ENCODE results near the gene CTAG1A. TPM values are rescaled to one million over a fixed set of nuclear protein-coding genes. Genes with fewer than 3 reads are reported as not detected.
"Not testable (repeated sequence)": the region's sequence is repeated elsewhere in the genome, so short reads cannot be mapped to it uniquely, and the experiment has no call there.

Gene CTAG1A
- total and polyA plus RNA-seq, 4 donors, result not detected

DNA sequence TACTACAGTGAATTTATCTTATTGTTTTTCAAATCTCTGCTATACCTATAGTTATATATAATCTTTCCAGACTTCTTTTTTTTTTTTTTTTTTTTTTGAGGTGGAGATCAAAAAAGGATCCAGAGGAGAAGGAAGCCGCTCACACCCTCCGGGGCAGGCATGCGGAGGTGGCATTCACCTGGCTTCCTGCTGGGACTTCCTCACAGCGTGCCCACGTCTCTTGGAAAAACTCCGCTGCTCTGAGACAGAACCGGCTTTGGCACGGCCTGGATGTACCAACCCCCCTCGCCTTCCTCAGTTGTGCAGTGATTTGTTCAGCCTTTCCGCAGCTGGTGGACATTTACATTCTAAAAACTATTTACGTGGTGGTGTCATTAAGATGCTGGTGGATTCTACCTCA, 23.0 kb downstream of the CTAG1A start:
- not testable (repeated sequence) for H3K4me3 ChIP-seq (ENCODE audit: low read depth, low read length); H3K36me3 ChIP-seq (ENCODE audit: control insufficient read depth, insufficient read depth, low read length); H3K27ac ChIP-seq (ENCODE audit: low read depth, low read length); DNase-seq (ENCODE audit: low read depth in 4 of 6, low spot score in 6 of 6); H3K9me3 ChIP-seq (ENCODE audit: control insufficient read depth, insufficient read depth, low read length); H3K27me3 ChIP-seq (ENCODE audit: control insufficient read depth, insufficient read depth, low read length); H3K4me1 ChIP-seq (ENCODE audit: control insufficient read depth, insufficient read depth, low read length)
- WGBS (ENCODE audit: insufficient coverage), result 100% methylated on average over 3 of the region's 11 CpGs

DNA sequence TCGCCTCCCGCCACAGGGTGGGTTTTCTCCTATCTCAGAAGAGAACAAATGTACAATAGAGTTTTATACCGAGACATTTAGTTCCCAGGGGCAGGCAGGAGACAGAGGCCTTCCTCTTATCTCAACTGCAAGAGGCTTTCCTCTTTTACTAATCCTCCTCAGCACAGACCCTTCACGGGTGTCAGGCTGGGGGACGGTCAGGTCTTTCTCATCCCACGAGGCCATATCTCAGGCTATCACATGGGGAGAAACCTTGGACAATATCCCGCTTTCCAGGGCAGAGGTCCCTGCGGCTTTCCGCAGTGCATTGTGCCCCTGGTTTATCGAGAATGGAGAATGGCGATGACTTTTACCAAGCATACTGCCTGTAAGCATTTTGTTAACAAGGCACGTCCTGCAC, 23.9 kb downstream of the CTAG1A start:
- 68% methylated on average over 9 of the region's 12 CpGs for WGBS (ENCODE audit: insufficient coverage)
- H3K36me3 ChIP-seq (ENCODE audit: control insufficient read depth, insufficient read depth, low read length); DNase-seq (ENCODE audit: low read depth in 4 of 6, low spot score in 6 of 6): not testable (repeated sequence)

DNA sequence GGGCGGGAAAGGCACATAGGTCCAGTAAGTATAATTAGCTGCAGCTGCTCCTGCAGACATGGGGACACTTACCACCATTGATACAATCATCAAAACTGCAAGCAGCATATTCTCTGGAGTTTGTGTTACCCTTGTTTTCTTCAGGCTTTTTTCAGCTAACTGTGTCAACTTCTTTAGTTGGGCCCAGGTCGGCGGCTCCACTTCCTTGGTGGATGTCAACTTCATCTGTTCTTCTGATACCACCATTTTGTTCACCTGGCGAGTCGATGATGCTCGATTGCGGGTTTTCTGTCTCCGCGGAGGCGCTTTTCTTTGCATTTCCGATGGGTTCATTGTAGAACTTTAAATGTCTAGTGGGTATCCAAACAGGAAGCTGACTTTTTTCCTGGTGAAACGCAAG, 26.2 kb downstream of the CTAG1A start:
- DNase-seq (ENCODE audit: low read depth in 4 of 6, low spot score in 6 of 6); H3K36me3 ChIP-seq (ENCODE audit: control insufficient read depth, insufficient read depth, low read length); H3K9me3 ChIP-seq (ENCODE audit: control insufficient read depth, insufficient read depth, low read length); H3K4me1 ChIP-seq (ENCODE audit: control insufficient read depth, insufficient read depth, low read length); H3K27me3 ChIP-seq (ENCODE audit: control insufficient read depth, insufficient read depth, low read length); H3K27ac ChIP-seq (ENCODE audit: low read depth, low read length); H3K4me3 ChIP-seq (ENCODE audit: low read depth, low read length): not testable (repeated sequence)
- WGBS (ENCODE audit: insufficient coverage), result 69% methylated on average over 3 of the region's 12 CpGs

More for the DNA sequence above, 23.9 kb downstream of the CTAG1A start:
- not testable (repeated sequence) for H3K4me3 ChIP-seq (ENCODE audit: low read depth, low read length); H3K9me3 ChIP-seq (ENCODE audit: control insufficient read depth, insufficient read depth, low read length); H3K27me3 ChIP-seq (ENCODE audit: control insufficient read depth, insufficient read depth, low read length); H3K4me1 ChIP-seq (ENCODE audit: control insufficient read depth, insufficient read depth, low read length); H3K27ac ChIP-seq (ENCODE audit: low read depth, low read length)

DNA sequence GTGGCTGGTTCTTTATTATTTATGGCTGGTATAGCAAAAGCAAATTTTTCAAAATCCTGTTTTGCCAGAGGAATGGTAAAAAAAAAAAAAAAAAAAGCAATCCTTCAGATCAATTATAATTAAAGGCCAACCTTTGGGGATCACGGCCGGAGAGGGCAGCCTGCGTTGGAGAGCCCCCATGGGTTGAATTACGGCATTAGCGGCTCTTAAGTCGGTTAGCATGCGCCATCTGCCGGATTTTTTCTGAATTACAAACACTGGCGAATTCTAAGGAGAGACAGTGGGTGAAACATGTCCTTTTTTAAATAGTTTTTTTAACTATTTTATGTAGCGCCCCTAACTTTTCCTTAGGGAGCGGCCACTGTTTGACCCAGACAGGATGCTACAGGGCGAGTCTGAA, 28.7 kb downstream of the CTAG1A start:
- not testable (repeated sequence) for H3K9me3 ChIP-seq (ENCODE audit: control insufficient read depth, insufficient read depth, low read length); DNase-seq (ENCODE audit: low read depth in 4 of 6, low spot score in 6 of 6); H3K36me3 ChIP-seq (ENCODE audit: control insufficient read depth, insufficient read depth, low read length); H3K27ac ChIP-seq (ENCODE audit: low read depth, low read length); H3K4me1 ChIP-seq (ENCODE audit: control insufficient read depth, insufficient read depth, low read length); H3K27me3 ChIP-seq (ENCODE audit: control insufficient read depth, insufficient read depth, low read length); H3K4me3 ChIP-seq (ENCODE audit: low read depth, low read length)
- WGBS (ENCODE audit: insufficient coverage), result no CpG with 5 or more reads among the region's 12 CpGs

DNA sequence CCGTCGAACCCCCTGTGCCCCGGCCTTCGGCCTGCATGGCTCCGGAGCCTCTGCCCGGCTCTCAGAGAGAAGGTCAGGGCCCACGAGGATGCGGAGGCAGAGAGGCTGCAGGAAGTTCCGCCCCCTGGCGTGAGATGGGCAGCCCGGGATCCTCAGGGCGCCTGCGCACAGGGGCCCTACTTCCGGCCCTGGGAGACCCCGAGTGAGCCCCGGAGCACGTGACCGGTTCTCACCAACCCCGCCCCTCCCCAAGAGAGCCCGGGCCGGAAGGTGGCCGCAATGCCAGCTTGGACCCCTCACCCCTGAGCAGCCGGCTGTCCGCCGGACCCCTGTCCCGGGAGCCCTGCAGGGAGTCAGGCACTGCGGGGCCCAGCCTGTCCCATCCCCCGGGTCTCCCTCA, 34.2 kb downstream of the CTAG1A start, which contains the start of gene CTAG1B:
TSS of gene CTAG1B (minus strand) at position 101 of the 400 bp plus-strand sequence. CDS start at position 37, 64 bp downstream.
- not testable (repeated sequence) for H3K4me1 ChIP-seq (ENCODE audit: control insufficient read depth, insufficient read depth, low read length); H3K36me3 ChIP-seq (ENCODE audit: control insufficient read depth, insufficient read depth, low read length); H3K27ac ChIP-seq (ENCODE audit: low read depth, low read length); H3K27me3 ChIP-seq (ENCODE audit: control insufficient read depth, insufficient read depth, low read length); DNase-seq (ENCODE audit: low read depth in 4 of 6, low spot score in 6 of 6); H3K4me3 ChIP-seq (ENCODE audit: low read depth, low read length); H3K9me3 ChIP-seq (ENCODE audit: control insufficient read depth, insufficient read depth, low read length)
- WGBS (ENCODE audit: insufficient coverage), result no CpG with 5 or more reads among the region's 28 CpGs

DNA sequence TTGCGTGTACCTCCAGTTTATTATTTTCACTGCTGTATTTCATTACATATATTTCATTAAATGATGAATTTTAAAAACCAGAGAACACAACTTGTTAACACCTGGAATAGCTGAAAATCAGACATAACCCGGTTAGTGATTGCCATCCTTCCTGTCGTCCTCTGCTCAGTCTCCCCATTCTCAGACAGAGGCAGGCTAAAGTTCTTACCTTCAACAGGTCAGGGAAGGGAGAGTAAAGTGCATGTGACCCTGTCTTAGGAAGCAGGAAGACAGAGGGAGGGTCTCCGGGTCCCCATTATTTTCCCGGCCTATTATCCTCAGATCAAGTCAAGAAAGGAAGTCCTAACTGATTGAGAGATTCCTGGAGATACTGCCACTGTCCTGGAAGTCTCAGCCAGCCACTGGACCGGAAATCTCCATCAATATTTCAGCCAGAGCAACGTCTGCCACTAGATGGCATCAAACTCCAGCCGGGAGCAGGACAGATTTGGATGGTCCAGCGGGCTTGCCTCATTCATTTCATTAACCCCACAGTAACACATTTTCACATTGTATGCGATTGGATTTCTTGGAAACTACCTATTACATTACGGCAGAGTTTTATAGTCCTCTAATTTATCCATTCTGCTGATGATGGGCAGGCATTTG, 36.0 kb downstream of the CTAG1A start:
- H3K36me3 ChIP-seq (ENCODE audit: control insufficient read depth, insufficient read depth, low read length); H3K9me3 ChIP-seq (ENCODE audit: control insufficient read depth, insufficient read depth, low read length); H3K27me3 ChIP-seq (ENCODE audit: control insufficient read depth, insufficient read depth, low read length); DNase-seq (ENCODE audit: low read depth in 4 of 6, low spot score in 6 of 6); H3K4me1 ChIP-seq (ENCODE audit: control insufficient read depth, insufficient read depth, low read length); H3K4me3 ChIP-seq (ENCODE audit: low read depth, low read length); H3K27ac ChIP-seq (ENCODE audit: low read depth, low read length): not testable (repeated sequence)
- WGBS (ENCODE audit: insufficient coverage), result no CpG with 5 or more reads among the region's 11 CpGs

DNA sequence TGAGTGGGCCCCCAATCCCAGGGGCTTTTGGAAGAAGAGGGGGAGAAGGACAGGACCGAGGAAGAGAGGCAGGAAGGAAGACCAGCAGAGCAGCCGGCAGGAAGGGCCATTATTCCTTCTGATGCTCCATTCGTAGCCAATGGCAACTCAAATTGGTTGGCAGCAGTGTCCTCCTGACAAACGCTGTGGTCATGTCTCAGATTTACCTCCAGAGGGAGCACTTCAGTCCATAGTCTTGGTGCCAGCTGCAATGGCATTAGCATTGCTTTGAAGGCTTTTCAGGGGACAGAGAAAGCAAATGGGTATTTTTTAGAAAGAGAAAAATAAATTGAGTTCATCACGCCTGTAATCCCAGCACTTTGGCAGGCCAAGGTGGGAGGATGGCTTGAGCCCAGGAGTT, 44.0 kb downstream of the CTAG1A start:
- H3K4me1 ChIP-seq (ENCODE audit: control insufficient read depth, insufficient read depth, low read length); DNase-seq (ENCODE audit: low read depth in 4 of 6, low spot score in 6 of 6); H3K36me3 ChIP-seq (ENCODE audit: control insufficient read depth, insufficient read depth, low read length); H3K9me3 ChIP-seq (ENCODE audit: control insufficient read depth, insufficient read depth, low read length); H3K4me3 ChIP-seq (ENCODE audit: low read depth, low read length); H3K27ac ChIP-seq (ENCODE audit: low read depth, low read length); H3K27me3 ChIP-seq (ENCODE audit: control insufficient read depth, insufficient read depth, low read length): not testable (repeated sequence)
- WGBS (ENCODE audit: insufficient coverage), result no CpG with 5 or more reads among the region's 5 CpGs

DNA sequence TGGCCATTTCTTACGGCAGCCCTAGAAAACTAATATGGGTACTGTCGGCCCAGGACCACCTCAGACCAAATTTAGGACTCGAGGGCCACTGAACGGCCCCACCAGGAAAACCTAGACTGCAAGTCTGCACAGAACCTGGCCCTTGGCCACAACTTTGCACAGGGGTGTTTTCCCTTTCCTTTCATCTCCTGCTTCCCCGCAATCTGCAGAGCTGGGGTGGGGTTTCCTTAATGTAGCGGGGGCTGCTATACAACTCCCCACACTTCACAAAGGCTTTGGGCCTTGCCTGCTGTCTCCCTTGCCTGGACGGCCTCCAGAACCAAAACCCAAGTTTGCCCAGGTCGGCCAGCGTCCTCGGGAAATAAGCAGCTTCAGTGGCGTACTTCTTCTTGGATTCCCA, 46.0 kb downstream of the CTAG1A start:
- WGBS (ENCODE audit: insufficient coverage), result no CpG with 5 or more reads among the region's 11 CpGs
- not testable (repeated sequence) for H3K9me3 ChIP-seq (ENCODE audit: control insufficient read depth, insufficient read depth, low read length); H3K27me3 ChIP-seq (ENCODE audit: control insufficient read depth, insufficient read depth, low read length); H3K27ac ChIP-seq (ENCODE audit: low read depth, low read length); H3K4me3 ChIP-seq (ENCODE audit: low read depth, low read length); H3K36me3 ChIP-seq (ENCODE audit: control insufficient read depth, insufficient read depth, low read length); DNase-seq (ENCODE audit: low read depth in 4 of 6, low spot score in 6 of 6); H3K4me1 ChIP-seq (ENCODE audit: control insufficient read depth, insufficient read depth, low read length)

DNA sequence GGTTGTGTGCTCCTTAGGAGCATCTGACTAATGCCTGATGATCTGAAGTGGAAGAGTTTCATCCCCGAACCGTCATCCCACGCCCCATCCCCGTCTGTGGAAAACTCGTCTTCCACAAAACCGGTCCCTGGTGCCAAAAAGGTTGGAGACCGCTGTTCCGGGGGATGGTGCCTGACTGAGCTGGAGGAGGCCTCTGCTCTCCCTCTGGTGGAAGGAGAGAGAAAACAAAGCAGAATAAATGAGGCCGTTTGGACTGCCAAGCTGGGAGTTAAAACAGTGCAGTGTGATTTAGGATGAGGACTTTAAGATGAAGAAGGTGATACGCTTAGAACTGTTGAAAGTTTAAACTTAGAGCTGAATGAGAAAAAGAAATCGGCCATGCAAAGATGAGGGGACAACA, 48.7 kb downstream of the CTAG1A start:
- not testable (repeated sequence) for H3K4me3 ChIP-seq (ENCODE audit: low read depth, low read length); H3K4me1 ChIP-seq (ENCODE audit: control insufficient read depth, insufficient read depth, low read length); H3K27ac ChIP-seq (ENCODE audit: low read depth, low read length); DNase-seq (ENCODE audit: low read depth in 4 of 6, low spot score in 6 of 6); H3K27me3 ChIP-seq (ENCODE audit: control insufficient read depth, insufficient read depth, low read length); H3K36me3 ChIP-seq (ENCODE audit: control insufficient read depth, insufficient read depth, low read length); H3K9me3 ChIP-seq (ENCODE audit: control insufficient read depth, insufficient read depth, low read length)
- WGBS (ENCODE audit: insufficient coverage), result no CpG with 5 or more reads among the region's 11 CpGs

Measured in spinal cord (tissue), 10 donors.